OCI-LY1 (cell line): ENCODE results near the gene PIGU.
A peak's percentile ranks its signal among the peaks of the same experiment; 100 is the strongest.

Experiments used
- CTCF ChIP-seq: fragments of 200-600 bp; sonication (generic), shearing (Covaris generic); IDR thresholded peaks from 2 replicates; pipeline ENCODE4 v1.5.1; 2017; ENCODE audit warnings: mild to moderate bottlenecking, antibody characterized with exemption, low read length, moderate library complexity, mixed read lengths
- EZH2 ChIP-seq: fragments of 200-600 bp; sonication (generic), shearing (Covaris generic); IDR thresholded peaks from 2 replicates; pipeline ENCODE4 v1.8.0; 2017; ENCODE audit warnings: borderline replicate concordance, mixed run types, mild to moderate bottlenecking, antibody characterized with exemption, low read length, moderate library complexity, mixed read lengths

GRCh38 chr20:34709831-34710567, 33.1 kb upstream of the PIGU start:
- TF ChIP-seq CTCF (peak; percentile 63), EZH2 (no peak)
